ENCODE measurements around the gene CAMK4.
A peak's percentile ranks its signal among the peaks of the same experiment; 100 is the strongest.

The CAMK4 gene

DNA sequence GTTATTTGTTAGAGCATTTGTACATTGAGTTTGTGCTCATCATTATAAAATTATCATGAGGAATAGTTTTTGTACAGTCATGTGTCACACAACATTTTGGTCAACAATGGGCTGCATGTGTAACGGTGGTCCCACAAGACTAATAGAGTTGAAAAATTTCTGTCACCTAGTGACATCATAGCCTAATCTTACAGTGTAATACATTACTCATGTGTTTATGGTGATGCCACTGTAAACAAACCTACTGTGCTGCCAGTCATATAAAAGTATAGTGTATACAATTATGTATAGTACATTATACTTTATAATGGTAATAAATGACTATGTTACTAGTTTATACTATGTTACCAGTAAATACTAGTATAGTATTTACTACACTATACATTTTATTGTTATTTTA lies 3.0 kb upstream of the CAMK4 start:
- Mint-ChIP-seq H3K4me3 (no peak overlapping the region), H3K4me1 (peaks cover 13% of the 10 kb centered on the region), H3K36me3 (ENCODE audit: low read depth) (no peaks in the 10 kb centered on the region), H3K27ac (no peak overlapping the region), H3K27me3 (ENCODE audit: low read depth, poor library complexity) (peaks cover 25% of the 10 kb centered on the region), H3K9me3 (no peaks in the 10 kb centered on the region)
- TF ChIP-seq, protein P1, sequence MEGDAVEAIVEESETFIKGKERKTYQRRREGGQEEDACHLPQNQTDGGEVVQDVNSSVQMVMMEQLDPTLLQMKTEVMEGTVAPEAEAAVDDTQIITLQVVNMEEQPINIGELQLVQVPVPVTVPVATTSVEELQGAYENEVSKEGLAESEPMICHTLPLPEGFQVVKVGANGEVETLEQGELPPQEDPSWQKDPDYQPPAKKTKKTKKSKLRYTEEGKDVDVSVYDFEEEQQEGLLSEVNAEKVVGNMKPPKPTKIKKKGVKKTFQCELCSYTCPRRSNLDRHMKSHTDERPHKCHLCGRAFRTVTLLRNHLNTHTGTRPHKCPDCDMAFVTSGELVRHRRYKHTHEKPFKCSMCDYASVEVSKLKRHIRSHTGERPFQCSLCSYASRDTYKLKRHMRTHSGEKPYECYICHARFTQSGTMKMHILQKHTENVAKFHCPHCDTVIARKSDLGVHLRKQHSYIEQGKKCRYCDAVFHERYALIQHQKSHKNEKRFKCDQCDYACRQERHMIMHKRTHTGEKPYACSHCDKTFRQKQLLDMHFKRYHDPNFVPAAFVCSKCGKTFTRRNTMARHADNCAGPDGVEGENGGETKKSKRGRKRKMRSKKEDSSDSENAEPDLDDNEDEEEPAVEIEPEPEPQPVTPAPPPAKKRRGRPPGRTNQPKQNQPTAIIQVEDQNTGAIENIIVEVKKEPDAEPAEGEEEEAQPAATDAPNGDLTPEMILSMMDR (IDR thresholded peaks at IDR 0.05) = no peak
- no peak for DNase-seq

DNA sequence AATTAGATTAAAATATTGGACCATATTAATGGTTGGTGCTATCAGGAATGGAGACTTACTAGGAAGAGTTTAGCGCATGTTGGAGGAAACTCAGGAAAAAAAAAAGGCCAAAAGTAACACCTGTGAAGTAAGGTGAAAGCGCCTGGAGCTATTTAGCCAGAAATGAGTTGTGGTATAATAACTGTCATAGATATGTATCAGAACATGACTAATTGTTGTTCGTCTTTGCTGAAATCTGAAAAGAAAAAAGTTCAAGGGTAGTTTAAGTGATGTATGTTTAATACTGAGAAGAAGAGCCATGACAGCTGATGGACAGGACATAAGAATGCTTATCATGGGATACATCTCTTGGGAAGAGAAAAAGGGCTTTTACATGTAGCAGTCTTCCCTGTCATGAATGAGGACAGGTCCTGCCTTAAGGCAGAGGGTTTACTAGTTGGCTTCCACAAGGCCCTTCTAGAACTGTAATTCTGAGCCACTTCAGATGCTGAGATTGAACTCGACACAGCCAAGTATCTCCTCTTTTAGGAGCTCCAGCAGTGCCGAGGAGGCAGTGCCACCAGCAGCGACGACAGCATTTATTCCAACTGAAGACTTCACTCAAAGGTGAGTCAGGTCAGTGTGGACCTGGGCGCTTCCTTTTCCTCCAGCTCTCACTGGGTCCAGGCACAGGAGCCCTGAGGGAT lies 940 bp upstream of the CAMK4 start:
- Mint-ChIP-seq H3K27me3 (ENCODE audit: low read depth, poor library complexity) (peaks cover 34% of the 10 kb centered on the region), H3K4me3 (peak overlapping the region; percentile 74), H3K36me3 (ENCODE audit: low read depth) (no peaks in the 10 kb centered on the region), H3K27ac (no peak overlapping the region), H3K9me3 (no peaks in the 10 kb centered on the region), H3K4me1 (peaks cover 13% of the 10 kb centered on the region)
- TF ChIP-seq, protein P1 (IDR thresholded peaks at IDR 0.05) = no peak
- no peak for DNase-seq

DNA sequence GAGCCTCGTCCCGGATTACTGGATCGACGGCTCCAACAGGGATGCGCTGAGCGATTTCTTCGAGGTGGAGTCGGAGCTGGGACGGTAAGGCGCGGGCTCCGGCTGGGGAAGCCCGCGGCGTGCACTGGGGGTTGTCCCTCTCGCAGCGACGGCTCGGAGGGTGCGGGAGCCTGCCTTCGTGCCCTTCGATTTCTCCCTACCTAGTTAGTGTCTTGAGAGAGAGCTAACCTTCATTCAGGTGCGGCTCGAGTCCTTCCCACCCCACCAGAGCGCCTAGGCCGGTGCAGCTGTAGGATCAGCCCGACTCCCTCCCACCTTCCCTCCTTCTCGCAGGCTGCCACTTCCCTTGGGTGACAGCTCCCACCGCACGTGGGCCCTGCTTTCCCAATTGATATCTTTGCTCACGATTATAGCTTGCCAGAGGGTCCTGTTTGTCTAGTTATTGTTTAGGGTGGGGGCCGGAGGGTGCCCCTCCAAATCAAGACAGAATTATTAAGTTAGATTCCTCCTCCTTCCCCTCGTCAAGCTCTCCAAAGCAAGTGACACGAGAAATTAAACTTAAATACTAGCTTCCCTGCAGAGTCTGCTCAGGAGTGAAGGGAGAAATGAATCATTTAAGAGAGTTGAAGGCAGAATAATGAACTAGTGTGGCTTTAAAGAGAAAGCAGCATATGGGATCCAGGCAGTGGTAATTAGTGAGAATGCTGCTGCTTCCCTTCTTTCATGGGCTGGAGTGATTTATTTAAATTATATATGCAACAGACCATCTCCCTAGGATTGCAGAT lies 569 bp downstream of the CAMK4 start:
- H3K27me3 Mint-ChIP-seq (ENCODE audit: low read depth, poor library complexity) = peaks cover 34% of the 10 kb centered on the region
- H3K4me1 Mint-ChIP-seq = peaks cover 9% of the 10 kb centered on the region
- no peaks in the 10 kb centered on the region for H3K36me3 Mint-ChIP-seq (ENCODE audit: low read depth)
- DNase-seq = no peak
- no peaks in the 10 kb centered on the region for H3K9me3 Mint-ChIP-seq
- H3K27ac Mint-ChIP-seq = peak overlapping the region; percentile 29
- TF ChIP-seq, protein P1 (IDR thresholded peaks at IDR 0.05) = no peak
- peak overlapping the region; percentile 86 for H3K4me3 Mint-ChIP-seq

DNA sequence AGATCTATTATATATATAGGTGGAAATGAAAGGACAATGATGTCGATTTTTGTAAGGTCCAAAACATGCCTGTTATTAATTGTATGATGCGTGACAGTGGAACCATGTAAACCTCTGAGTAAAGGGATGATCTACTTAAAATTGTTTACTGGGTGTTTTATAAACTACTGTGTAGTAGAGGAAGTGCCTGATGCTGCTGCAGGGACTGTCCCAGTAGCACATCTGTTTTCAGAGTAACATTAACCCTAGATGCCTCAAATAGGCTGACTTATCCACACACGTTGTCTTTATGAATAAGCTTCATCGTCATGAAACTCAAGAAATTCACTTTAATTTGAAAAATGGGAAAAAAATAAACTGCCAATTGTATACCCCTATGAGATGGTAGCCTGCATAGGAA lies 1.7 kb downstream of the CAMK4 start:
- no peak for DNase-seq
- TF ChIP-seq, protein P1 (IDR thresholded peaks at IDR 0.05) = no peak
- peak overlapping the region; percentile 34 for H3K4me3 Mint-ChIP-seq
- H3K36me3 Mint-ChIP-seq (ENCODE audit: low read depth) = no peaks in the 10 kb centered on the region
- H3K4me1 Mint-ChIP-seq = peaks cover 8% of the 10 kb centered on the region
- peaks cover 34% of the 10 kb centered on the region for H3K27me3 Mint-ChIP-seq (ENCODE audit: low read depth, poor library complexity)
- H3K27ac Mint-ChIP-seq = no peak overlapping the region
- no peaks in the 10 kb centered on the region for H3K9me3 Mint-ChIP-seq

DNA sequence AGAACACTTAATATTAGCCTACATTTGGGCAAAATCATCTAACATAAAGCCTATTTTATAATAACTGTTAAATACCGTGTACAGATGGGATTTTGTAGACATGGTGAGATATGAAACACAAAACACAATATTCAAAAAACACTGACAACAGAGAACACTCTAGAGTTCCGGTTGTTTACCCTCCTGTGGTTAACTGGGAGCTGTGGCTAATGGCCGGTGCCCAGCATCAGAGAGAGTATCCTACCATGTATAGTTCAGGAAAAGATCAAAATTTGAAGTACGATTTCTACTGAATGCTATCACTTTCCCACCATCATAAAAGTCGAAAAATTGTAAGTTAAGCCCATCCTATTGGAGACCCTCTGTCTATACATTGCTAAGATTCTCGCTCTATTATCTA lies 2.4 kb downstream of the CAMK4 start:
- Mint-ChIP-seq H3K4me1 (peaks cover 8% of the 10 kb centered on the region), H3K4me3 (no peak overlapping the region), H3K27ac (no peak overlapping the region), H3K36me3 (ENCODE audit: low read depth) (no peaks in the 10 kb centered on the region), H3K27me3 (ENCODE audit: low read depth, poor library complexity) (peaks cover 34% of the 10 kb centered on the region), H3K9me3 (no peaks in the 10 kb centered on the region)
- TF ChIP-seq, protein P1 (IDR thresholded peaks at IDR 0.05) = no peak
- DNase-seq = no peak
